ENCODE results near the gene BPIFB2.

The BPIFB2 gene

GRCh38 chr20:33020278-33021161 lies 13.0 kb downstream of the BPIFB2 start:
- DNase-seq (ENCODE audit: low read depth in 1 of 2, low spot score in 1 of 2), result no peak

GRCh38 chr20:33021879-33022278 lies 14.4 kb downstream of the BPIFB2 start:
- no peak for DNase-seq (ENCODE audit: low read depth in 1 of 2, low spot score in 1 of 2)

GRCh38 chr20:33022289-33022688 lies 14.8 kb downstream of the BPIFB2 start:
- no peak for DNase-seq (ENCODE audit: low read depth in 1 of 2, low spot score in 1 of 2)

- DNase-seq (ENCODE audit: low read depth in 1 of 2, low spot score in 1 of 2), result no peak
Measured at GRCh38 chr20:33022694-33023438, 15.4 kb downstream of the BPIFB2 start.

GRCh38 chr20:33023439-33024242 lies 16.1 kb downstream of the BPIFB2 start:
- no peak for DNase-seq (ENCODE audit: low read depth in 1 of 2, low spot score in 1 of 2)

- DNase-seq (ENCODE audit: low read depth in 1 of 2, low spot score in 1 of 2), result no peak
Measured at GRCh38 chr20:33024243-33024560, 16.7 kb downstream of the BPIFB2 start.

GRCh38 chr20:33024609-33025317 lies 17.3 kb downstream of the BPIFB2 start:
- no peak for DNase-seq (ENCODE audit: low read depth in 1 of 2, low spot score in 1 of 2)

- no peak for DNase-seq (ENCODE audit: low read depth in 1 of 2, low spot score in 1 of 2)
Measured at GRCh38 chr20:33025318-33025876, 17.9 kb downstream of the BPIFB2 start.

GRCh38 chr20:33026072-33026778 lies 18.7 kb downstream of the BPIFB2 start:
- no peak for DNase-seq (ENCODE audit: low read depth in 1 of 2, low spot score in 1 of 2)

- DNase-seq (ENCODE audit: low read depth in 1 of 2, low spot score in 1 of 2), result no peak
Measured at GRCh38 chr20:33026779-33027759, 19.6 kb downstream of the BPIFB2 start.

- DNase-seq (ENCODE audit: low read depth in 1 of 2, low spot score in 1 of 2), result no peak
Measured at GRCh38 chr20:33027769-33028751, 20.6 kb downstream of the BPIFB2 start.

GRCh38 chr20:33028875-33029274 lies 21.4 kb downstream of the BPIFB2 start:
- DNase-seq (ENCODE audit: low read depth in 1 of 2, low spot score in 1 of 2), result no peak

- no peak for DNase-seq (ENCODE audit: low read depth in 1 of 2, low spot score in 1 of 2)
Measured at GRCh38 chr20:33030076-33030475, 22.6 kb downstream of the BPIFB2 start.

GRCh38 chr20:33030569-33030968 lies 23.1 kb downstream of the BPIFB2 start:
- DNase-seq (ENCODE audit: low read depth in 1 of 2, low spot score in 1 of 2), result no peak

- no peak for DNase-seq (ENCODE audit: low read depth in 1 of 2, low spot score in 1 of 2)
Measured at GRCh38 chr20:33031531-33031930, 24.0 kb downstream of the BPIFB2 start, which contains the start of gene BPIFB6. BPIFB6 (plus strand) TSS chr20:33031648; CDS start chr20:33031648, 0 bp downstream.

GRCh38 chr20:33032555-33032954 lies 25.1 kb downstream of the BPIFB2 start:
- no peak for DNase-seq (ENCODE audit: low read depth in 1 of 2, low spot score in 1 of 2)

GRCh38 chr20:33033381-33033780 lies 25.9 kb downstream of the BPIFB2 start:
- DNase-seq (ENCODE audit: low read depth in 1 of 2, low spot score in 1 of 2), result no peak

GRCh38 chr20:33034115-33034514 lies 26.6 kb downstream of the BPIFB2 start:
- no peak for DNase-seq (ENCODE audit: low read depth in 1 of 2, low spot score in 1 of 2)

All from activated T-helper 1 cell treated with anti-CD3 and anti-CD28 coated beads, Interleukin-2, amount 50 U/mL, for 16 hours (primary cell).